NB4 (cell line): ENCODE results near the gene LHX5.

Experiments
- DNase-seq: peaks from one replicate; pipeline ENCODE4 v3.0.0; 2010; ENCODE audit warnings: low read depth
- H3K4me3 ChIP-seq: one replicate; pipeline ENCODE4 v1.5.1; 2011; ENCODE audit warnings: mild to moderate bottlenecking, low read depth, low read length, moderate library complexity
- CTCF ChIP-seq: IDR thresholded peaks from one replicate; pipeline ENCODE4 v1.5.1; 2012; ENCODE audit warnings: low read depth, low read length
- MAX ChIP-seq: IDR thresholded peaks from 2 replicates; pipeline ENCODE4 v1.6.1; 2011; ENCODE audit warnings: low read depth, low read length
- MYC ChIP-seq: IDR thresholded peaks from 2 replicates; pipeline ENCODE4 v1.6.1; 2011; ENCODE audit warnings: low read depth, low read length
- POLR2A ChIP-seq: IDR thresholded peaks from 2 replicates; pipeline ENCODE4 v1.6.1; 2011; ENCODE audit warnings: mild to moderate bottlenecking; ENCODE audit not compliant: insufficient read length; ENCODE audit errors: extremely low read depth

LHX5 gene

GRCh38 chr12:113452458-113452857 is 19.2 kb downstream of the LHX5 start:
- no peak for TF ChIP-seq MYC
- no peak overlapping the region for H3K4me3 ChIP-seq
- DNase-seq = no peak

GRCh38 chr12:113449839-113450238 is 21.8 kb downstream of the LHX5 start:
- H3K4me3 ChIP-seq = no peak overlapping the region
- TF ChIP-seq MYC (no peak), CTCF (no peak), MAX (no peak), POLR2A (no peak)
- no peak for DNase-seq

- H3K4me3 ChIP-seq = no peak overlapping the region
- DNase-seq = no peak
- TF ChIP-seq CTCF (no peak), MAX (no peak), MYC (no peak), POLR2A (no peak)
Measured at GRCh38 chr12:113449299-113449698, 22.4 kb downstream of the LHX5 start.

GRCh38 chr12:113448873-113449272 is 22.8 kb downstream of the LHX5 start:
- DNase-seq = no peak
- no peak for TF ChIP-seq CTCF
- no peak for TF ChIP-seq MYC

GRCh38 chr12:113445544-113446171 is 26.0 kb downstream of the LHX5 start:
- no peak overlapping the region for H3K4me3 ChIP-seq
- peak; percentile 70 for DNase-seq
- TF ChIP-seq MYC (no peak), CTCF (no peak), POLR2A (no peak), MAX (no peak)

More at GRCh38 chr12:113448873-113449272, 22.8 kb downstream of the LHX5 start:
- no peak overlapping the region for H3K4me3 ChIP-seq

- DNase-seq = no peak
- no peak overlapping the region for H3K4me3 ChIP-seq
- TF ChIP-seq POLR2A = no peak
- no peak for TF ChIP-seq MAX
- TF ChIP-seq MYC = no peak
- no peak for TF ChIP-seq CTCF
Measured at GRCh38 chr12:113443030-113443539, 28.6 kb downstream of the LHX5 start.
